Peyer's patch (tissue), 4 donors: ENCODE measurements around the gene SYNJ2. TPM values are rescaled to one million over a fixed set of nuclear protein-coding genes. Genes with fewer than 3 reads are reported as not detected.

Experiments used
- DNase-seq, 3 donors: peaks; one replicate each; pipeline ENCODE4 v3.0.0-alpha.2; 2017 to 2019
- H3K27ac ChIP-seq, 4 donors: fragments of 200-600 bp; sonication (generic); one replicate each; pipeline ENCODE4 v1.5.1; 2016 to 2019
- H3K27me3 ChIP-seq, 2 donors: fragments of 200-600 bp; sonication (generic); one replicate each; pipeline ENCODE4 v1.5.1; 2019
- H3K36me3 ChIP-seq, 3 donors: fragments of 200-600 bp; sonication (generic); one replicate each; pipeline ENCODE4 v1.5.1; 2016 to 2019
- H3K4me1 ChIP-seq, 4 donors: fragments of 200-600 bp; sonication (generic); one replicate each; pipeline ENCODE4 v1.5.1; 2016 to 2019
- H3K4me3 ChIP-seq, 4 donors: fragments of 200-600 bp; sonication (generic); 1 replicate in 3 of 4; 2 replicates in 1 of 4; pipeline ENCODE4 v1.5.1; 2016 to 2019; ENCODE audit warnings: mild to moderate bottlenecking in 1 of 4
- H3K9me3 ChIP-seq, 4 donors: fragments of 200-600 bp; sonication (generic); one replicate each; pipeline ENCODE4 v1.5.1; 2016 to 2019; ENCODE audit warnings: mild to moderate bottlenecking in 1 of 4
- CTCF ChIP-seq, 6 experiments: fragments of 450-650 bp in 4 of 6; fragments of 200-600 bp in 2 of 6; sonication (generic) in 1 of 6; IDR thresholded peaks; one replicate each; pipeline ENCODE4 v1.5.1; 2017 to 2019; ENCODE audit warnings: antibody characterized with exemption in 6 of 6, mild to moderate bottlenecking in 3 of 6, moderate library complexity in 1 of 6
- POLR2A ChIP-seq, 2 donors: fragments of 450-650 bp; IDR thresholded peaks; one replicate each; pipeline ENCODE4 v1.5.1; 2017; ENCODE audit warnings: antibody characterized with exemption in 2 of 2, mild to moderate bottlenecking in 2 of 2, moderate library complexity in 2 of 2
- total RNA-seq, 4 donors: library from RNA; depleted of rRNA; stranded (reverse); fragments of >200 nt; gene quantifications; one replicate each; pipeline ENCODE4 v1.1.0, GENCODE V29; 2016

The SYNJ2 gene
- total RNA-seq, 4 donors from 2014 or later = 26.8 to 47.2 (median 34.0) TPM

GRCh38 chr6:158018041-158018771 is 36.5 kb downstream of the SYNJ2 start:
- Histone ChIP-seq H3K27ac (peak overlapping the region in 2 of 4 donors; percentile 17 to 48), H3K36me3 (peaks cover 0 to 11% (median 0%) of the 10 kb centered on the region in 3 donors), H3K27me3 (no peaks in the 10 kb centered on the region), H3K9me3 (no peaks in the 10 kb centered on the region), H3K4me3 (no peak overlapping the region), H3K4me1 (peaks cover 0 to 10% (median 0%) of the 10 kb centered on the region in 4 donors)
- TF ChIP-seq POLR2A (IDR thresholded peaks at IDR 0.05) (no peak), CTCF (IDR thresholded peaks at IDR 0.05) (no peak)
- DNase-seq = no peak

- Histone ChIP-seq H3K4me3 (no peak overlapping the region), H3K27me3 (no peaks in the 10 kb centered on the region), H3K4me1 (peaks cover 0 to 10% (median 0%) of the 10 kb centered on the region in 4 donors), H3K27ac (peak overlapping the region in 3 of 4 donors; percentile 10 to 27 (median 19)), H3K9me3 (no peaks in the 10 kb centered on the region), H3K36me3 (peaks cover 0 to 11% (median 0%) of the 10 kb centered on the region in 3 donors)
- no peak for DNase-seq
- TF ChIP-seq POLR2A (IDR thresholded peaks at IDR 0.05) (no peak), CTCF (IDR thresholded peaks at IDR 0.05) (no peak)
Observed at GRCh38 chr6:158018851-158019361, 37.2 kb downstream of the SYNJ2 start.

GRCh38 chr6:158019416-158019815 is 37.8 kb downstream of the SYNJ2 start:
- Histone ChIP-seq H3K4me3 (no peak overlapping the region), H3K36me3 (peaks cover 0 to 11% (median 0%) of the 10 kb centered on the region in 3 donors), H3K27me3 (no peaks in the 10 kb centered on the region), H3K4me1 (peaks cover 0 to 10% (median 0%) of the 10 kb centered on the region in 4 donors), H3K27ac (peak overlapping the region in 2 of 4 donors; percentile 19 to 27), H3K9me3 (no peaks in the 10 kb centered on the region)
- TF ChIP-seq CTCF (IDR thresholded peaks at IDR 0.05) (no peak), POLR2A (IDR thresholded peaks at IDR 0.05) (no peak)
- no peak for DNase-seq

- no peak for DNase-seq
- peaks cover 0 to 10% (median 0%) of the 10 kb centered on the region in 4 donors for H3K4me1 ChIP-seq
- no peak overlapping the region for H3K4me3 ChIP-seq
- TF ChIP-seq POLR2A (IDR thresholded peaks at IDR 0.05) (no peak), CTCF (IDR thresholded peaks at IDR 0.05) (no peak)
- no peaks in the 10 kb centered on the region for H3K27me3 ChIP-seq
- H3K36me3 ChIP-seq = peaks cover 0 to 11% (median 0%) of the 10 kb centered on the region in 3 donors
- H3K9me3 ChIP-seq = no peaks in the 10 kb centered on the region
- no peak overlapping the region for H3K27ac ChIP-seq
Observed at GRCh38 chr6:158020272-158020711, 38.6 kb downstream of the SYNJ2 start.

GRCh38 chr6:158020811-158021210 is 39.1 kb downstream of the SYNJ2 start:
- DNase-seq = no peak
- Histone ChIP-seq H3K9me3 (no peaks in the 10 kb centered on the region), H3K36me3 (peaks cover 0 to 11% (median 0%) of the 10 kb centered on the region in 3 donors), H3K27ac (no peak overlapping the region), H3K4me3 (no peak overlapping the region), H3K27me3 (no peaks in the 10 kb centered on the region), H3K4me1 (peaks cover 0 to 12% (median 0%) of the 10 kb centered on the region in 4 donors)
- no peak for TF ChIP-seq POLR2A (IDR thresholded peaks at IDR 0.05)
- no peak for TF ChIP-seq CTCF (IDR thresholded peaks at IDR 0.05)
